ENCODE measurements around the gene CACNA2D3. TPM values are rescaled to one million over a fixed set of nuclear protein-coding genes. Genes with fewer than 3 reads are reported as not detected.

Gene CACNA2D3
- total and polyA plus RNA-seq, 4 donors = 0.38 to 2.5 (median 1.1) TPM

DNA sequence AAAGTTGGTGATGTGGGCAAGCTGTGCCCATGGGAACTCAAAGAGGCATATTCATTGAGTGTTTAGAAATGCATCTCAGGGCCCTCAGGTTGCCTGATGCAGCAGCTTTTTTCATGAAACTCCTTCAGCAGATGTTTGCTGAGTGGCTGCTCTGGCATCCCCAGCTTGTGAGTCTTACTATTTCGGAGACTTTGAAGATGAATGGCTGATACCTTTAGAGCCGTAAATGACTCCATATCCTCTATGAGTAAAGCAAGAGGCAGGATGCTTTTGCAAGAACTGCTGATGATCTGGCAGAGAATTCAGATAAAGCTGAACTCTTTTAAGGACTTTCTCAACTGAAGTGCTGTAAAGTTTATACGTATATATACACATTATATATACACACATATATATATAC is 384.3 kb downstream of the CACNA2D3 start:
- Histone ChIP-seq H3K9ac (ENCODE audit: insufficient read depth in 1 of 2, low read length in 2 of 2) (no peak overlapping the region), H3K4me1 (ENCODE audit: control insufficient read depth in 5 of 5, insufficient read depth in 5 of 5, low read length in 5 of 5) (no peaks in the 10 kb centered on the region), H3K9me3 (ENCODE audit: control insufficient read depth in 4 of 4, insufficient read depth in 3 of 4, low read length in 3 of 4) (no peaks in the 10 kb centered on the region), H3K27me3 (ENCODE audit: control insufficient read depth in 3 of 3, insufficient read depth in 3 of 3, low read length in 2 of 3) (peaks cover 0 to 19% (median 13%) of the 10 kb centered on the region in 3 donors), H3K4me3 (no peak overlapping the region), H3K27ac (ENCODE audit: low read depth in 1 of 2, low read length in 1 of 2) (no peak overlapping the region), H3K36me3 (ENCODE audit: control insufficient read depth in 4 of 4, insufficient read depth in 4 of 4, low read length in 4 of 4) (no peaks in the 10 kb centered on the region)
- no peak for DNase-seq
- 84 to 85% methylated on average over 3 of the region's 3 CpGs for WGBS, 2 donors
- no peak for ATAC-seq (ENCODE audit: insufficient read depth, low FRiP score)
- TF ChIP-seq, protein P1, sequence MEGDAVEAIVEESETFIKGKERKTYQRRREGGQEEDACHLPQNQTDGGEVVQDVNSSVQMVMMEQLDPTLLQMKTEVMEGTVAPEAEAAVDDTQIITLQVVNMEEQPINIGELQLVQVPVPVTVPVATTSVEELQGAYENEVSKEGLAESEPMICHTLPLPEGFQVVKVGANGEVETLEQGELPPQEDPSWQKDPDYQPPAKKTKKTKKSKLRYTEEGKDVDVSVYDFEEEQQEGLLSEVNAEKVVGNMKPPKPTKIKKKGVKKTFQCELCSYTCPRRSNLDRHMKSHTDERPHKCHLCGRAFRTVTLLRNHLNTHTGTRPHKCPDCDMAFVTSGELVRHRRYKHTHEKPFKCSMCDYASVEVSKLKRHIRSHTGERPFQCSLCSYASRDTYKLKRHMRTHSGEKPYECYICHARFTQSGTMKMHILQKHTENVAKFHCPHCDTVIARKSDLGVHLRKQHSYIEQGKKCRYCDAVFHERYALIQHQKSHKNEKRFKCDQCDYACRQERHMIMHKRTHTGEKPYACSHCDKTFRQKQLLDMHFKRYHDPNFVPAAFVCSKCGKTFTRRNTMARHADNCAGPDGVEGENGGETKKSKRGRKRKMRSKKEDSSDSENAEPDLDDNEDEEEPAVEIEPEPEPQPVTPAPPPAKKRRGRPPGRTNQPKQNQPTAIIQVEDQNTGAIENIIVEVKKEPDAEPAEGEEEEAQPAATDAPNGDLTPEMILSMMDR (IDR thresholded peaks at IDR 0.05; ENCODE audit: control extremely low read depth, extremely low read depth) = no peak

DNA sequence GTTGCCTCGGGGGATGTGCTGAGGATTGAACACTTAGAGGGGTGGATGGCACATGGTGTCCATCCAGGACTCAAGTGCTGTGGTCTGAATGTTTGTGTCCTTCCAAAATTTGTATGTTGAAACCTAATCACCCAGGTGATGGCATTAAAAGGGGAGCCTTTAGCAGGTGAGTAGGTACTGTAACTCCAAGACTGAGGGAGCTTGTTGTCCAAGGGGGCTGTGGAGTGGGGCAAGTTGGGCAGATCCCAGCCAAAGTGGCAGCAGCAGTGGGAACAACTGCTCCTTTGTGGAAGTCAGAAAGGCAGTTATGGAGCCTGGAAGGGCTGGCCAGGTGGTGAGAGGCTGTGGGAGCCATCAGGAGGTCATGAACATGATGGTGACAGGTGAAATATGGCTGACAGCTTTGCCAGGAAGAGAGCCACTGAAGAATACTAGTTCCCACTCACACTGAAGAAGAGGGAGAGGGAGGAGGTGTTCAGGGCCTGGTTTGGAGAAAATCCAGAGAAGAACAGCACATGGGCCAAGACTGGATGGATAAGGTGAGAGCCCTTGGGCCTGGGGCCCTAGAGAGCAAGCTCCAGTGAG is 385.6 kb downstream of the CACNA2D3 start:
- H3K4me1 ChIP-seq (ENCODE audit: control insufficient read depth in 5 of 5, insufficient read depth in 5 of 5, low read length in 5 of 5) = no peaks in the 10 kb centered on the region
- no peak overlapping the region for H3K9ac ChIP-seq (ENCODE audit: insufficient read depth in 1 of 2, low read length in 2 of 2)
- no peak for DNase-seq
- ATAC-seq (ENCODE audit: insufficient read depth, low FRiP score) = no peak
- no peak overlapping the region for H3K4me3 ChIP-seq
- TF ChIP-seq, protein P1 (IDR thresholded peaks at IDR 0.05; ENCODE audit: control extremely low read depth, extremely low read depth) = no peak
- H3K27me3 ChIP-seq (ENCODE audit: control insufficient read depth in 3 of 3, insufficient read depth in 3 of 3, low read length in 2 of 3) = peaks cover 0 to 19% (median 13%) of the 10 kb centered on the region in 3 donors
- H3K36me3 ChIP-seq (ENCODE audit: control insufficient read depth in 4 of 4, insufficient read depth in 4 of 4, low read length in 4 of 4) = no peaks in the 10 kb centered on the region
- H3K27ac ChIP-seq (ENCODE audit: low read depth in 1 of 2, low read length in 1 of 2) = no peak overlapping the region
- peaks cover 0 to 3% (median 0%) of the 10 kb centered on the region in 4 donors for H3K9me3 ChIP-seq (ENCODE audit: control insufficient read depth in 4 of 4, insufficient read depth in 3 of 4, low read length in 3 of 4)
- WGBS, 2 donors = 77% methylated on average over 1 of the region's 1 CpG

DNA sequence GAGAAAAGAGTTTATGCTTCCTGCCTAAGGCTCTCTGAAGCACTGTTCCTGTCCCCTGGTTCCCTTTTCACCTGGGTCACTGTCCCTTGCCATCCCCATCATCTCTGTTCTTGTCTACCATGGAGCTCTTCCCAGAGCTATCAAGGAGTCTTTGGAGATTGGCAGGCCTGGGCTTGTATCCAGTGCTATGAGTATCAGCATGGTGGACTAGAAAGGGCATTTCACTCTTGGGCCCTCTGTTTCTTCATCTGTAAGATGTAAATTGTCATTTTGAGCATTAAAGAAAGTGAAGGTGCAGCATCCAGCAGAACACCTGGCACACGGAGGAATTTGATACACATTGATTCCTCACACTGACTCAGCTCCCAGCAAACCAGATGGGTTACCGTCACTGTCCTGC is 388.2 kb downstream of the CACNA2D3 start:
- TF ChIP-seq, protein P1 (IDR thresholded peaks at IDR 0.05; ENCODE audit: control extremely low read depth, extremely low read depth) = no peak
- H3K27ac ChIP-seq (ENCODE audit: low read depth in 1 of 2, low read length in 1 of 2) = no peak overlapping the region
- ATAC-seq (ENCODE audit: insufficient read depth, low FRiP score) (no peak), DNase-seq (no peak)
- H3K9me3 ChIP-seq (ENCODE audit: control insufficient read depth in 4 of 4, insufficient read depth in 3 of 4, low read length in 3 of 4) = peaks cover 0 to 5% (median 0%) of the 10 kb centered on the region in 4 donors
- H3K4me3 ChIP-seq = no peak overlapping the region
- no peak overlapping the region for H3K9ac ChIP-seq (ENCODE audit: insufficient read depth in 1 of 2, low read length in 2 of 2)
- no peaks in the 10 kb centered on the region for H3K36me3 ChIP-seq (ENCODE audit: control insufficient read depth in 4 of 4, insufficient read depth in 4 of 4, low read length in 4 of 4)
- no peaks in the 10 kb centered on the region for H3K4me1 ChIP-seq (ENCODE audit: control insufficient read depth in 5 of 5, insufficient read depth in 5 of 5, low read length in 5 of 5)
- H3K27me3 ChIP-seq (ENCODE audit: control insufficient read depth in 3 of 3, insufficient read depth in 3 of 3, low read length in 2 of 3) = peaks cover 0 to 12% (median 7%) of the 10 kb centered on the region in 3 donors
- WGBS, 2 donors = 92 to 94% methylated on average over 2 of the region's 2 CpGs
